CD4-positive, alpha-beta T cell (primary cell): Measurements from ENCODE around the gene SMIM28. TPM values are rescaled to one million over a fixed set of nuclear protein-coding genes. Genes with fewer than 3 reads are reported as not detected.

Experiments
- ATAC-seq: fragments of 200-7000 bp; cut with Tn5 transposase; one replicate; pipeline ENCODE4 v1.10.0; 2022; ENCODE audit warnings: mild to moderate bottlenecking; ENCODE audit not compliant: poor library complexity
- CTCF ChIA-PET: fragments of 350-600 bp; sonication (Branson Sonifier 250); formaldehyde crosslinking; loops from one replicate; lab custom pipeline; 2021; ENCODE audit warnings: antibody characterized with exemption, inconsistent platforms; lab: Charles Lee
- POLR2A ChIA-PET: fragments of 350-600 bp; sonication (Branson Sonifier 250); formaldehyde crosslinking; loops from one replicate; lab custom pipeline; 2021; ENCODE audit warnings: antibody characterized with exemption, inconsistent platforms; lab: Charles Lee
- DNase-seq, 14 experiments: peaks; one replicate each; pipeline ENCODE4 v3.0.0-alpha.2; 2013 to 2020; ENCODE audit warnings: mixed read lengths in 2 of 14
- H3K27ac ChIP-seq, 2 donors: one replicate each; pipeline versions ENCODE4 v1.5.1 to v1.7.0; 2013; ENCODE audit warnings: low read length in 2 of 2, low read depth in 1 of 2, mild to moderate bottlenecking in 1 of 2
- H3K27me3 ChIP-seq, 2 experiments: 1 replicate in 1 of 2; 2 replicates in 1 of 2; pipeline versions ENCODE4 v1.6.1 to v1.7.0; 2013; ENCODE audit warnings: low read length in 2 of 2, control low read depth in 1 of 2, mild to moderate bottlenecking in 1 of 2, moderate library complexity in 1 of 2; ENCODE audit not compliant: insufficient read depth in 2 of 2, control insufficient read depth in 1 of 2
- H3K36me3 ChIP-seq: one replicate; pipeline ENCODE4 v1.6.1; 2013; ENCODE audit warnings: low read length, control low read depth; ENCODE audit not compliant: insufficient read depth
- H3K4me1 ChIP-seq: one replicate; pipeline ENCODE4 v1.6.1; 2013; ENCODE audit warnings: low read length, control low read depth; ENCODE audit not compliant: insufficient read depth
- H3K4me3 ChIP-seq: one replicate; pipeline ENCODE4 v1.5.1; 2013; ENCODE audit warnings: mild to moderate bottlenecking, low read length, moderate library complexity
- H3K9me3 ChIP-seq, 2 experiments: 1 replicate in 1 of 2; 2 replicates in 1 of 2; pipeline versions ENCODE4 v1.6.1 to v1.7.0; 2013; ENCODE audit warnings: low read length in 2 of 2, mild to moderate bottlenecking in 2 of 2, control low read depth in 1 of 2, moderate library complexity in 1 of 2; ENCODE audit not compliant: control insufficient read depth in 1 of 2, insufficient read depth in 1 of 2
- H3K27ac Mint-ChIP-seq: one replicate; pipeline ENCODE4 v1.8.0; 2020; ENCODE audit warnings: mixed read lengths
- H3K27me3 Mint-ChIP-seq: one replicate; pipeline ENCODE4 v1.8.0; 2021; ENCODE audit warnings: mixed read lengths
- H3K36me3 Mint-ChIP-seq: one replicate; pipeline ENCODE4 v1.8.0; 2021; ENCODE audit warnings: low read depth, mixed read lengths
- H3K4me1 Mint-ChIP-seq: one replicate; pipeline ENCODE4 v1.8.0; 2021; ENCODE audit warnings: low read depth, mixed read lengths
- H3K4me3 Mint-ChIP-seq: one replicate; pipeline ENCODE4 v1.8.0; 2020; ENCODE audit warnings: mild to moderate bottlenecking, mixed read lengths
- H3K9me3 Mint-ChIP-seq: one replicate; pipeline ENCODE4 v1.8.0; 2020; ENCODE audit warnings: mixed read lengths
- CTCF ChIP-seq: fragments of 200-600 bp; IDR thresholded peaks from one replicate; pipeline ENCODE4 v1.8.0; 2022; ENCODE audit warnings: antibody characterized with exemption, mild to moderate bottlenecking
- intact Hi-C, 2 experiments: fragments of 100-400 bp; cut with DNase I in 1 of 2; cut with micrococcal nuclease in 1 of 2; formaldehyde crosslinking; loops; one replicate each; pipeline versions ENCODE4 v1.15.1 to v1.9.0; 2023 to 2025; cut with DNase I, micrococcal nuclease
- total RNA-seq, 174 experiments: library from RNA in 2 of 174; stranded (reverse) in 2 of 174; gene quantifications; one replicate each; pipeline ENCODE4 v1.2.3 and lab custom pipeline; 2021 to 2026

Gene SMIM28
- total RNA-seq, 2 experiments from 2014 or later: not detected

- Histone ChIP-seq H3K36me3 (no peaks in the 10 kb centered on the region), H3K4me1 (no peaks in the 10 kb centered on the region), H3K27ac (no peak overlapping the region), H3K4me3 (no peak overlapping the region), H3K27me3 (no peaks in the 10 kb centered on the region), H3K9me3 (peaks cover 0 to 7% of the 10 kb centered on the region in 2 experiments)
- no peak overlapping the region for H3K27ac Mint-ChIP-seq
- ChIA-PET POLR2A (interaction anchor here (0.5 kb wide), 1 partner anchor 10 kb away, joined by 3 read pairs; no protein-coding TSS in a partner anchor), CTCF (no interaction called here)
- DNase-seq (no peak), ATAC-seq (no peak)
- no peaks in the 10 kb centered on the region for H3K4me1 Mint-ChIP-seq
- H3K4me3 Mint-ChIP-seq: no peak overlapping the region
- no peaks in the 10 kb centered on the region for H3K36me3 Mint-ChIP-seq
- TF ChIP-seq CTCF: no peak
- H3K9me3 Mint-ChIP-seq: no peaks in the 10 kb centered on the region
- intact Hi-C loops: no loop called here
- H3K27me3 Mint-ChIP-seq: peaks cover 12% of the 10 kb centered on the region
Measured at GRCh38 chr6:138331444-138331843, 46.3 kb upstream of the SMIM28 start.

GRCh38 chr6:138331984-138332383 lies 45.7 kb upstream of the SMIM28 start:
- H3K36me3 ChIP-seq: no peaks in the 10 kb centered on the region
- no peak for DNase-seq
- TF ChIP-seq CTCF: no peak
- POLR2A ChIA-PET: interaction anchor here (0.5 to 0.6 kb wide), 2 partner anchors 11 to 63 kb away, joined by 3 read pairs; no protein-coding TSS in a partner anchor
- peaks cover 12% of the 10 kb centered on the region for H3K27me3 Mint-ChIP-seq
- H3K27ac Mint-ChIP-seq: no peak overlapping the region
- intact Hi-C loops: no loop called here
- H3K4me1 Mint-ChIP-seq: no peaks in the 10 kb centered on the region
- CTCF ChIA-PET: no interaction called here
- no peak overlapping the region for H3K27ac ChIP-seq
- ATAC-seq: no peak
- H3K4me3 ChIP-seq: no peak overlapping the region
- H3K27me3 ChIP-seq: no peaks in the 10 kb centered on the region
- no peaks in the 10 kb centered on the region for H3K36me3 Mint-ChIP-seq
- no peaks in the 10 kb centered on the region for H3K9me3 Mint-ChIP-seq
- peaks cover 0 to 7% of the 10 kb centered on the region in 2 experiments for H3K9me3 ChIP-seq
- no peak overlapping the region for H3K4me3 Mint-ChIP-seq
- H3K4me1 ChIP-seq: no peaks in the 10 kb centered on the region

- TF ChIP-seq CTCF: no peak
- no peak overlapping the region for H3K27ac Mint-ChIP-seq
- H3K4me3 ChIP-seq: no peak overlapping the region
- peaks cover 17% of the 10 kb centered on the region for H3K27me3 Mint-ChIP-seq
- no peaks in the 10 kb centered on the region for H3K36me3 Mint-ChIP-seq
- no peaks in the 10 kb centered on the region for H3K4me1 Mint-ChIP-seq
- H3K27ac ChIP-seq: no peak overlapping the region
- POLR2A ChIA-PET: no interaction called here
- H3K27me3 ChIP-seq: no peaks in the 10 kb centered on the region
- H3K9me3 Mint-ChIP-seq: no peaks in the 10 kb centered on the region
- H3K9me3 ChIP-seq: peaks cover 0 to 7% of the 10 kb centered on the region in 2 experiments
- intact Hi-C loops: no loop called here
- H3K36me3 ChIP-seq: no peaks in the 10 kb centered on the region
- no peaks in the 10 kb centered on the region for H3K4me1 ChIP-seq
- DNase-seq (no peak), ATAC-seq (no peak)
- H3K4me3 Mint-ChIP-seq: no peak overlapping the region
- CTCF ChIA-PET: no interaction called here
Measured at GRCh38 chr6:138334000-138334399, 43.7 kb upstream of the SMIM28 start.
